Fibroblast of lung (primary cell): Measurements from ENCODE around the gene GNG13. TPM values are rescaled to one million over a fixed set of nuclear protein-coding genes. Genes with fewer than 3 reads are reported as not detected.

Experiments
- DNase-seq, 2 donors: peaks; one replicate each; pipeline versions ENCODE4 v3.0.0 to v3.0.0-alpha.2; 2010; ENCODE audit warnings: low read depth in 2 of 2
- H2AFZ ChIP-seq: 2 replicates; pipeline ENCODE4 v1.5.1; 2012; ENCODE audit warnings: low read length, control low read depth, inconsistent platforms
- H3K27ac ChIP-seq: 2 replicates; pipeline ENCODE4 v1.5.1; 2011; ENCODE audit warnings: low read length, control low read depth; ENCODE audit not compliant: insufficient read depth
- H3K27me3 ChIP-seq: 2 replicates; pipeline ENCODE4 v1.5.1; 2011; ENCODE audit warnings: mild to moderate bottlenecking, low read length; ENCODE audit not compliant: control insufficient read depth, insufficient read depth
- H3K36me3 ChIP-seq: 2 replicates; pipeline ENCODE4 v1.5.1; 2011; ENCODE audit warnings: low read length; ENCODE audit not compliant: control insufficient read depth, insufficient read depth
- H3K4me1 ChIP-seq: 2 replicates; pipeline ENCODE4 v1.5.1; 2011; ENCODE audit warnings: low read length; ENCODE audit not compliant: control insufficient read depth, insufficient read depth; ENCODE audit errors: extremely low read depth
- H3K4me2 ChIP-seq: 2 replicates; pipeline ENCODE4 v1.5.1; 2011; ENCODE audit warnings: low read length, control low read depth; ENCODE audit not compliant: insufficient read depth; ENCODE audit errors: extremely low read depth
- H3K4me3 ChIP-seq, 4 experiments: fragments of 200-600 bp in 1 of 4; sonication (generic) in 1 of 4; replicated peaks in 1 of 4; 2 replicates each; pipeline ENCODE4 v1.5.1; 2011 to 2016; ENCODE audit warnings: low read length in 4 of 4, low read depth in 3 of 4, mild to moderate bottlenecking in 3 of 4, control low read depth in 2 of 4, inconsistent platforms in 1 of 4, mixed read lengths in 1 of 4; ENCODE audit not compliant: insufficient read depth in 1 of 4; ENCODE audit errors: control extremely low read depth in 1 of 4
- H3K79me2 ChIP-seq: 2 replicates; pipeline ENCODE4 v1.5.1; 2012; ENCODE audit warnings: mild to moderate bottlenecking, low read length, inconsistent platforms; ENCODE audit not compliant: control insufficient read depth, insufficient read depth
- H3K9ac ChIP-seq: 2 replicates; pipeline ENCODE4 v1.5.1; 2011; ENCODE audit warnings: mild to moderate bottlenecking, low read length, control low read depth; ENCODE audit not compliant: insufficient read depth
- H3K9me3 ChIP-seq: 2 replicates; pipeline ENCODE4 v1.5.1; 2012; ENCODE audit warnings: low read depth, low read length; ENCODE audit not compliant: control insufficient read depth, insufficient read depth
- H4K20me1 ChIP-seq: 2 replicates; pipeline ENCODE4 v1.5.1; 2011; ENCODE audit warnings: low read length; ENCODE audit not compliant: control insufficient read depth, insufficient read depth; ENCODE audit errors: extremely low read depth
- EZH2 ChIP-seq: IDR thresholded peaks from 2 replicates; pipeline ENCODE4 v1.5.1; 2012; ENCODE audit warnings: low read length, control low read depth, mild to moderate bottlenecking; ENCODE audit errors: missing control alignments
- polyA plus RNA-seq, 2 donors: library from polyadenylated mRNA; depleted of rRNA in 1 of 2; stranded (reverse) in 1 of 2; unstranded in 1 of 2; fragments of >200 nt; gene quantifications; 2 replicates each; pipeline ENCODE4 v1.2.1, GENCODE V29; 2011 to 2012; ENCODE audit warnings: missing spikeins in 1 of 2
- total RNA-seq: library from RNA; depleted of rRNA; stranded (reverse); fragments of >200 nt; gene quantifications from 2 replicates; pipeline ENCODE4 v1.2.1, GENCODE V29; 2014
- TF ChIP-seq, protein P1 (sequence below), 2 donors: IDR thresholded peaks in 1 of 2; conservative IDR thresholded peaks in 1 of 2; 1 replicate in 1 of 2; 2 replicates in 1 of 2; pipeline ENCODE4 v1.5.1; 2011 to 2012; ENCODE audit warnings: low read length in 2 of 2, control low read depth in 1 of 2, inconsistent platforms in 1 of 2, low read depth in 1 of 2, mild to moderate bottlenecking in 1 of 2

GNG13 gene
- total and polyA plus RNA-seq, 2 donors (not counting 1 experiment from before 2014, with no cell fraction given): not detected

GRCh38 chr16:822909-823297 is 22.4 kb upstream of the GNG13 start:
- H3K27me3 ChIP-seq: no peaks in the 10 kb centered on the region
- TF ChIP-seq, protein P1, sequence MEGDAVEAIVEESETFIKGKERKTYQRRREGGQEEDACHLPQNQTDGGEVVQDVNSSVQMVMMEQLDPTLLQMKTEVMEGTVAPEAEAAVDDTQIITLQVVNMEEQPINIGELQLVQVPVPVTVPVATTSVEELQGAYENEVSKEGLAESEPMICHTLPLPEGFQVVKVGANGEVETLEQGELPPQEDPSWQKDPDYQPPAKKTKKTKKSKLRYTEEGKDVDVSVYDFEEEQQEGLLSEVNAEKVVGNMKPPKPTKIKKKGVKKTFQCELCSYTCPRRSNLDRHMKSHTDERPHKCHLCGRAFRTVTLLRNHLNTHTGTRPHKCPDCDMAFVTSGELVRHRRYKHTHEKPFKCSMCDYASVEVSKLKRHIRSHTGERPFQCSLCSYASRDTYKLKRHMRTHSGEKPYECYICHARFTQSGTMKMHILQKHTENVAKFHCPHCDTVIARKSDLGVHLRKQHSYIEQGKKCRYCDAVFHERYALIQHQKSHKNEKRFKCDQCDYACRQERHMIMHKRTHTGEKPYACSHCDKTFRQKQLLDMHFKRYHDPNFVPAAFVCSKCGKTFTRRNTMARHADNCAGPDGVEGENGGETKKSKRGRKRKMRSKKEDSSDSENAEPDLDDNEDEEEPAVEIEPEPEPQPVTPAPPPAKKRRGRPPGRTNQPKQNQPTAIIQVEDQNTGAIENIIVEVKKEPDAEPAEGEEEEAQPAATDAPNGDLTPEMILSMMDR (conservative IDR thresholded peaks at IDR 0.05 in 1 of 2, IDR thresholded peaks at IDR 0.05 in 1 of 2; ENCODE audit: low read depth in 1 of 2, low read length in 2 of 2): no peak
- no peak for TF ChIP-seq EZH2
- H3K4me3 ChIP-seq: no peak overlapping the region
- no peaks in the 10 kb centered on the region for H3K79me2 ChIP-seq
- no peak overlapping the region for H2AFZ ChIP-seq
- no peak for DNase-seq
- H3K9me3 ChIP-seq: peaks cover 3% of the 10 kb centered on the region
- no peaks in the 10 kb centered on the region for H3K4me1 ChIP-seq
- H3K27ac ChIP-seq: no peak overlapping the region
- H4K20me1 ChIP-seq: no peaks in the 10 kb centered on the region
- H3K9ac ChIP-seq: no peak overlapping the region
- no peaks in the 10 kb centered on the region for H3K36me3 ChIP-seq
- H3K4me2 ChIP-seq: no peak overlapping the region

- H2AFZ ChIP-seq: no peak overlapping the region
- H3K27ac ChIP-seq: no peak overlapping the region
- no peak overlapping the region for H3K9ac ChIP-seq
- no peak overlapping the region for H3K4me3 ChIP-seq
- no peaks in the 10 kb centered on the region for H4K20me1 ChIP-seq
- no peaks in the 10 kb centered on the region for H3K79me2 ChIP-seq
- H3K4me2 ChIP-seq: no peak overlapping the region
- no peak for DNase-seq
- TF ChIP-seq EZH2: no peak
- TF ChIP-seq, protein P1 (conservative IDR thresholded peaks at IDR 0.05 in 1 of 2, IDR thresholded peaks at IDR 0.05 in 1 of 2; ENCODE audit: low read depth in 1 of 2, low read length in 2 of 2): no peak
- H3K9me3 ChIP-seq: peaks cover 3% of the 10 kb centered on the region
- H3K4me1 ChIP-seq: no peaks in the 10 kb centered on the region
- no peaks in the 10 kb centered on the region for H3K27me3 ChIP-seq
- H3K36me3 ChIP-seq: no peaks in the 10 kb centered on the region
These were observed 21.8 kb upstream of the GNG13 start for GRCh38 chr16:822174-822908.

GRCh38 chr16:821751-822150 is 21.2 kb upstream of the GNG13 start:
- Histone ChIP-seq H3K79me2 (no peaks in the 10 kb centered on the region), H3K4me1 (no peaks in the 10 kb centered on the region), H3K27ac (no peak overlapping the region), H3K9me3 (peaks cover 3% of the 10 kb centered on the region), H2AFZ (no peak overlapping the region), H3K27me3 (no peaks in the 10 kb centered on the region), H3K4me3 (no peak overlapping the region), H4K20me1 (no peaks in the 10 kb centered on the region), H3K9ac (no peak overlapping the region), H3K4me2 (no peak overlapping the region), H3K36me3 (no peaks in the 10 kb centered on the region)
- no peak for DNase-seq
- TF ChIP-seq, protein P1 (conservative IDR thresholded peaks at IDR 0.05 in 1 of 2, IDR thresholded peaks at IDR 0.05 in 1 of 2; ENCODE audit: low read depth in 1 of 2, low read length in 2 of 2): no peak
- no peak for TF ChIP-seq EZH2
